Measurements from ENCODE around the gene CCDC150.

GRCh38 chr2:196640031-196640548 lies 575 bp downstream of the CCDC150 start:
- no peak for TF ChIP-seq REST (IDR thresholded peaks at IDR 0.05; ENCODE audit: insufficient replicate concordance, low read depth)
- TF ChIP-seq CTCF (IDR thresholded peaks at IDR 0.05; ENCODE audit: insufficient read depth, low read length), result no peak

All from HL-60 (cell line).